ENCODE results near the gene MAP3K2. TPM values are rescaled to one million over a fixed set of nuclear protein-coding genes. Genes with fewer than 3 reads are reported as not detected.

The MAP3K2 gene
- total RNA-seq, 1 donor from 2014 or later, result 61.8 TPM

DNA sequence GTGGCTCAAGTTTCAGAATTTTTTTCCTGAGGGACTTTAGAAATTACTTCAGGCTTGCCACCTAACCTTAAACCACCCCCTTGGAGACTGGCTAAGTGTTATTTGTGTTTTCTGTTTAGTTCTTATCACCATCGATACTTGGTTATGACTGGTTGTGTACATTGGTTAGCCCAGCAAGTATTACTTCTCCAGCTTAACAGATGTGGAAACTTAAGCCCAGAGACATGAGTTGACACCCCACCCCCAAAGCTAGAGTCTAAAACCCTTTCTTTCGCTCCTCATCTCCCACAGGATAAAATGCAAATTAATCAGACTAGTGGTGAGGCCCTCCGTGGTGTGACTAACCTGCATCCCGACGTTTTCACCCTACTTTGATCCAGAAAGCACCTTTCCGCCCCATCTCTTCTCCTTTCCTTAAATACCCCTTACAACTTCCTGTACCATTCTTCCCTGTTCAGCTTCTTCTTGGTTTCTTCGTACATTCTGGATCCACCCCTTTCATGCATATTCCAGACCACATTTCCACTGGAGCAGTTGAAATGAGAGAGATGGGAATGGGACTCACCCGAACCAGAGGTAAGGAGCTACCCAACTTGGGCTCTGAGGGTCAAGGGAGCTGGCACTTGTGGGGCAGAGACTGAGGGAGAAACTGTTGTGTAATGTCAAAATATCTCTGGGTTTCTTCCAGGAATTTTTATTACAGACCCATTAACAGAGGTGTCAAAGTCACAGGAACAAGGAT, 819 bp upstream of the MAP3K2 start:
- intact Hi-C loops (cut with micrococcal nuclease), result loop anchor here (1.0 to 5.0 kb wide), 10 partner anchors 10 to 731 kb away; partner anchors contain the start of genes BIN1, GYPC, IWS1 and POLR2D

DNA sequence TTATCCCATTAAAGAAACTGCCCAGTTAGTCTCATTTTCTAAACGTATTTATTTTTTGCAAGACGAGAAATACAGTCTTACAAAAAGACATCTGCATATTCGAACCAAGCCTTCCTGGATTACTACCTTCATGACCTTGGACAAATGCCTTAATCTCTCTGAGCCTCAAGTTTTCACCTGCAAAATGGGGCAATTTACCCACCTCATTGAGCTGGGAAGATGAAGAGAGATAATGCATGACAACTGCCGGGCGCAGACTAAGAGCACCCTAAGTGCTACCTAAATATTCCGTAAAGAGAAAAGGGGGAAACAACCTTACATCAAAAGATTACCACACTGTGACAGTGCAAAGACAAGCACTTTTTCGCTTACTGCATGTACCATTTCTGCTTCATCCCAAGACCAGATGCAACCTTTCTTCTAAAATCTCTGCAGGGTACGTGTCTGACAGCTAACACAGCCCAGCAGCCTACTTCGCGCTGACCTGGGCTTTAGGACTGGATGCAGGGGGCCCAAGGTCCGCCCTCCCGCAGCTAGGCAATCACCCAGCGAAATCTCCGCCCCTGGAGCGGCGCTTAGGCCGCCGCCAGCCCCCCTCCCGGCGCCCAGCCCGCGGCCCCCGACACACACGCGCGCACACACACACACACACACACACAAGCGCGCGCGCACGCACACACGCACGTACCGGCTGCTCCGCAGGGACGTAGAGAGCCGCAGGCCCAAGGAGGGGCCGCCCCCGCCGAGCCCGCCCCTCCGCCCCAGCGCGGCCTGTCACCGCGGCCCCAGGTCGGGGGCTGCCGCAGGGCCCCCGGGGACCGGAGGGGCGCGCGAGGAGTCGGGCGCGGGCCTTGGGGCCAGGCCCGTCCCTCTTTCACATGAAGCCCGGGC, 766 bp downstream of the MAP3K2 start:
- intact Hi-C loops (cut with micrococcal nuclease), result loop anchor here (1.0 to 5.0 kb wide), 8 partner anchors 32 to 730 kb away; partner anchors contain the start of genes BIN1, ERCC3, GYPC and SFT2D3

DNA sequence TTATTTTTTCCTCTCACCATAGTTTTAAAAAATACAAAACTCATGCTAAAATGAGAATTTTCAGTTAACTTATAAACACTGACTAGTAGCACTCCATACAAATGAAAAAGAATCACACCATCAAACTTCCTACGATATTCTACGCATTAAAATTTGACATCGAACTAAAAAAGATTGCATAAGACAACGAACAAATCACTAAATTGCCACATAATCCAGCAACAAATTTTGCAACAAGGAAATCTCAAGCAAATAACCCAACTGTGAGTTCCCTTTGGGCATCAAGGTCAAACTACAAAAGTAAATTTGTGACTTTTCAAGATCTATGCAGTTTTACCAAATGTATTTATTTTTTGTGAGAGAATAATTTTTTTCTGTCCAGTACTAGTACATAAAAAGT, 1.5 kb downstream of the MAP3K2 start:
- intact Hi-C loops (cut with micrococcal nuclease), result loop anchor here (1.0 to 5.0 kb wide), 5 partner anchors 177 to 729 kb away; partner anchors contain the start of genes BIN1 and GYPC

DNA sequence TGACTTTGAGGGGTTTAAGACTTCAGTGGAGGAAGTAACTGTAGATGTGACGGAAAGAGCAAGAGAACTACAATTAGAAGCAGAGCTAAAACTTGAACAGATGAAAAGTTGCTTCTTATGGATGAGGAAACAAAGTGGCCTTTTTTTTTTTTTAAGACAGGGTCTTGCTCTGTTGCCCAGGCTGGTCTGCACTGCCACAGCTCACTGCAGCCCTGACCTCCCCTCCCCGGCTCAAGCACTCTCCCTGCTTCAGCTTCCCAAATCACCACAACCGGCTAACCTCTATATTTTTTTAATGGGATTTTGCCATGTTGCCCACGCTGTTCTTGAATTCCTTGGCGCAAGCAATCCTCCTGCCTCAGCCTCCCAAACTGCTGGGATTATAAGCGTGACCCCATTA, 3.2 kb downstream of the MAP3K2 start:
- intact Hi-C loops (cut with micrococcal nuclease), result no loop called here

DNA sequence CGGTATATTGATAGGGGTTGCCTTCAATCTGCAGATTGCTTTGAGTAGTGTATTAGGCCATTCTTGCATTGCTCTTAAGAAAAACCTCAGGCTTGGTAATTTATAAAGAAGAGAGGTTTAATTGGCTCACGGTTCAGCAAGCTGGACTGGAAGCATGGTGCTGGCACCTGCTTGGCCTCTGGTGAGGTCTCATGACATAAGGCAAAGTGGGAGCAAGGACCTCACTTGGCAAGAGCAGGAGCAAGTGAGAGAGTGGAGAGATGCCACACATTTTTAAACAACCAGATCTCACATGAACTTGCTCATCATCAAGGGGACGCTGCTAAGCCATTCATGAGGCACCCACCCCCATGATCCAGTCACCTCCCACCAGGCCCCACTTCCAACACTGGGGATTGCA, 4.9 kb downstream of the MAP3K2 start:
- intact Hi-C loops (cut with micrococcal nuclease), result no loop called here

DNA sequence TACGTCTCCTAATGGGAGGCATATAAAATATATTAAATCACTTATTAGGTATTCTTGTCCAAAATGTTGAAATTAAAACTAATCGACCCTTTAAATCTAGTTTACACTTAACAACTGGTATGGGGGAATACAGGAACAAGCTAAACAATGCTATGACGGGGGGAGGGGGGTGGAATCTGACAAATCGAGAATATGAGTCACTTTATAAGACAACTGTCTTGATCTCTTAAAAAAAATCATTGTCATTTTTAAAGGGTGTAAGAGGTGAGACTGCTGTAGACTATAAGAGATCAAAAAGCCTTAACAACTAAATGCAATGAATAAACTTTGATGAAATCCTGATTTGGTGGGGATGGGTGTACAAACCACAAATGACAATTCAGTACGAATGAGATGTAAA, 6.0 kb downstream of the MAP3K2 start:
- intact Hi-C loops (cut with micrococcal nuclease), result no loop called here

DNA sequence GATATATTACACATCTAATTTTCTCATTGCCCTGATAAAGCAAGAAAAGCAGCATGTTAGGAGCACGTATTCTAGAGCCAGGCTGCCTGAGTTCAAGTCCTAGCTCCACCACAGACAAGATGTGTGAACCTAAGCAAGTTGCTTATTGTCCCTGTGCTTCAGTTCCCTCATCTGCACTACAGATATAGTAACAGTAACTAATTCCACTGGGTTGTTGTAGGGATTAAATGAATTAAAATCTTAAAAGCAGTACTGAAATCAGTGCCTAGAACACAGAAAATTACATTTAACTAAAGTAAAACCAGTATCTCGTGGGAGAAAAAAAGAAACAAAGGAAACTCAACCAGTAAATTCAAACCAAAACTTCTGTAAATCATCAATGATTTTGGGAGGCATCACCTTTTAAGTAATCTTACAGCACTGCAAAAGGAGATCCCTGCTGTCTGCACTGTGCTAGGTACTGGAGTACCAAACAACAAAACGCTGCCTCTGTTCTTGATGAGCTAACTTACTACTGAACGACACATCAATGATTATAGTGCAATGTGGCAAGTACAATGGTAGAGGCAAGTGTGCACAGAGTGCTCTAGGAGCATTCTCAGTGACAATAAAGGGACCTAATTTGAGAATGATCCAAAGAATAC, 7.9 kb downstream of the MAP3K2 start:
- intact Hi-C loops (cut with micrococcal nuclease), result no loop called here

DNA sequence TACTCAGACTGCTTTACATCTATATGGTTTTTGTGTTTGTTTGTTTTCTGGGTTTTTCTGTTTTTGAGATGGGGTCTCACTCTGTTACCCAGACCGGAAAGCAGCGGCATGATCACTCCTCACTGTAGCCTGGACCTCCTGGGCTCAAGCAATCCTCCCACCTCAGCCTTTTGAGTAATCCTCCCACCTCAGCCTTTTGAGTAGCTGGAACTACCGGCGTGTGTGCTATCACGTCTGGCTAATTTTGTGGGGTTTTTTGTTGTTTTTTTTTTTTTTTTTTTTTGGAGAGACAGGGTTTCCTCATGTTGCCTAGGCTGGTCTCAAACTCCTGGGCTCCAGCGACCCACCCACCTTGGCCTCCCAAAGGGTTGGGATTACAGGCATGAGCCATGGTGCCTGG, 9.1 kb downstream of the MAP3K2 start:
- intact Hi-C loops (cut with micrococcal nuclease), result no loop called here

DNA sequence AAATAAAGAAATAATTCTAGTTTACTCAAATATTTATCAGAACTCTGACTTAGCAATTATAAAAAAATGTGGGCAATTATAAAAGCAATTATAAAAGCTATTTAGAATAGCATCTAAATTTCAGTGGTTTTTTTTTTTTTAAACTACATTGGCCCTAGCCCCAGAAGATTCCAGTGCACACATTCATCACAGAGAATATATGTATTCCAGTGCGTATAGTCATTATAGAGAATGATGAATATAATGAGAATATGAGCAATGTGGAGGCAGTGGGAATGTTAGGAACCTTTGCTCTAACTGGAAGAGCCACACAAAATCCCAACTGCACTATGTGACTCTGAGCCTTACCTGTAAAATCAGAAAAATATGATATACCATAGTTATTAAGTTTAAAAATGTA, 10.5 kb downstream of the MAP3K2 start:
- intact Hi-C loops (cut with micrococcal nuclease), result no loop called here

DNA sequence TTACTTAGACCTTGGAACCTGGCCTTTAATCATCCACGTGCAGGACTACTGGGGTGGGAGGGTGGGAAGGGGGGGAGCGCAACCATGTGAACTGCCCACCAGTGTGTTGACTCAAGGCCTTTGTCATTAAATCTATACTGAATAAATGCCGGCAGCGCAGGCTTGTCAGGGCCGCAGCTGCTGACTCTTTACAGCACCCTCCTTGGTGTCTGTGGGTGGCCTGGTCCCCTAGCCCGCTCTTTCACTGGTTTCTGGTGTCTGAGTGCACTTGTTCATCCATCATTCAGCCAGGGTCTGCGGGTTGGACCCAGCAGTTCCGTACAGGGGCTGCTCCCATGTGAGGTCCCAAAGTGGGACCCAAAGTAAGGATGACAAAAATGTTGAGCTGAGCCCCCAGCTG, 11.5 kb downstream of the MAP3K2 start:
- intact Hi-C loops (cut with micrococcal nuclease), result no loop called here

DNA sequence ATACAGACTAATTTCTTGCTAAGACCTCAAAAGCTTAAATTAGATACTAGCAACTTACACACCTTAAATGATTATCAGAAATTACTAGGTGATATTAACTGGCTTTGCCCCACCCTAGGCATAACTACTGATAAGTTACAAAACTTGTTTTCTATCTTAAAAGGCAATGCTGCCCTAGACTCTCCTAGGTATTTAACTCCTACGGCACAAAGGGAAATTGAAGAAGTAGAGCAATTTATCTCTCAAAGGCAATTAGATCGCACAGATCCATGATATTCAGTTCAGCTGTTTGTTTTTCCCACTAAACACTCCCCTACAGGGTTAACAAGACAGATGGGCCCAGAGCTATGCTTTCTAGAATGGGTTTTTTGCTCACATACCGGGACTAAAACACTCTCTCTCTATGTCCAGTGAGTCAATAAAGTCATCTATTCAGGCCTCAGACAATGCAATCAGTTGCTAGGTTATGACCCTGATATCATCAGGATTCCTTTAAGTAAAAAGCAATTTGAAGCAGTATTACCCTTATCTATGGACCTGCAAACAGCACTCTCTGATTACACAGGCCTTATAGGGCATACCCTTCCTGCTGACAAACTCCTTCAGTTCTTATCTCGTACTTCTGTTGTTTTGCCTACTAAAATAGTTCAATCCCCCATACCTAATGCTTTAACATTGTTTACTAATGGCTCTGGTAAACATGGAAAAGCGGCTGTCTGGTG, 14.3 kb downstream of the MAP3K2 start:
- intact Hi-C loops (cut with micrococcal nuclease), result no loop called here

DNA sequence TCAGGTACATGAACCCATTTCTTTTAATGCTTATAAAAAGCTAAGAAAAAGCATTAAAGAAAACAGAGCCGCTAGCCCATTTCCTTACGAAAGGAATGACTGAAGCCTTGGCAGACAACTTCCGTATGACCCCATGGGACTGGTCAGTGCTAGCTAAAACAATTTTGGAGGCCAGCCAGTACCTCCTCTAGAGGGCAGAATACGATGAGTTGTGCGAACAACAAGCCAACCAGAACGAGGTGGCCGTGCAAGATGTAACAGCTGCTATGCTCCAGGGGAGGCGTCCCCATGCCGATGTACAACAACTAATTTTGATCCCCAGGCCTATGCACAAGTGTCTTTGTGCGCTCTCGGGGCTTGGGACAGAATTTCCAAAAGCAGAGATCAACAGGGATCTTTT, 16.7 kb downstream of the MAP3K2 start:
- intact Hi-C loops (cut with micrococcal nuclease), result no loop called here

DNA sequence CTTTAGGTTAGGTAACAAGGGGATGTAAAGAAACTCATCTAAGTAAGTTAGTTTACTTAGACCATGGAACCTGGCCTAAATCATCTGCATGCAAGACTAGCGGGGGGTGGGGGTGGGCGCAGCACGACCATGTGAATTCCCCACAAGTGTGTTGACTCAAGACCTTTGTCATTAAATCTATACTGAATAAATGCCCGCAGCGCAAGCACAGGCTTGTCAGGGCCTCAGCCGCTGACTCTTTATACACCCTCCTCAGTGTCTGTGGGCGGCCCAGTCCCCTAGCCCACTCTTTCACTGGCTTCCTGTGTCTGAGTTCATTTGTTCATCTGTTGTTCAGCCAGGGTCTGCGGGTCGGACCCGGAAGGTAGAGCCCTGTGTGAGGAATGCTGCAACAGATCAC, 17.8 kb downstream of the MAP3K2 start:
- intact Hi-C loops (cut with micrococcal nuclease), result no loop called here

DNA sequence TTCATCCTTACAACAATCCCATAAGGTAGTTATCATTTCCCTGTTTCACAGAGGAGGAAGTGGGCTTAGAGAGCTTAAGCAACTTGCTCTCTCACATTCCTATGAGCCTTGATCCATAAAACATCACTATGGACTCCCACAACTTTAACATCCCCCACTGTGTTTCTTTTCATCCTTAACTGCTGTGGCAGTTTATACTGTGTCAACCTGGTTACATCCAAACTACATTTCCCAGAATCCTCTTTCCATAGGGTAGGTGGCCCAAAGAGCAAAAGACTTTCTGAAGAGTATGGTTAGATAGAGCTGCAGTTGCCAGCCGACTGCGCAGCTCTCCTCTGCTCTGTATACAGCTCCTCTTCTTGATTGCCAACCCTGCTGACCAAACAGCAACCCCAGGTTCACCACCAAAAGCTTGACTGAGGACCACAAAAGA, 22.5 kb downstream of the MAP3K2 start:
- intact Hi-C loops (cut with micrococcal nuclease), result no loop called here

DNA sequence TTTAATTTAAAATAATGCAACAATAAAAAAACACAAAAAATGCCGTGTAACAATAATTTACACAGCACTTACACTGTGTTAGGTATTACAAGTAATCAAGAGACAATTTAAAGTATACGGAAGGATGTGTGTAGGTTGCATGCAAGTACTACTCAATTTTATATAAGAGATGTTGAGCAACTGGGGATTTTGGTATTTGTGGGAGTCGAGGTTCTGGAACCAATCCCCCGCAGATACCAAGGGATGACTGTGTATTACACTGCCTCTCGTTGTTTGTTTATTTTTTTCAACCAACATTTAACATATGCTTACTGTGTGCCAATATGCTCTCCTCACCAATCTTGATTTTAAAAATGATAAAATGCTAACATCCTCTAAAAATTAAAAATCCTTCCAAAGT, 24.8 kb downstream of the MAP3K2 start:
- intact Hi-C loops (cut with micrococcal nuclease), result no loop called here

DNA sequence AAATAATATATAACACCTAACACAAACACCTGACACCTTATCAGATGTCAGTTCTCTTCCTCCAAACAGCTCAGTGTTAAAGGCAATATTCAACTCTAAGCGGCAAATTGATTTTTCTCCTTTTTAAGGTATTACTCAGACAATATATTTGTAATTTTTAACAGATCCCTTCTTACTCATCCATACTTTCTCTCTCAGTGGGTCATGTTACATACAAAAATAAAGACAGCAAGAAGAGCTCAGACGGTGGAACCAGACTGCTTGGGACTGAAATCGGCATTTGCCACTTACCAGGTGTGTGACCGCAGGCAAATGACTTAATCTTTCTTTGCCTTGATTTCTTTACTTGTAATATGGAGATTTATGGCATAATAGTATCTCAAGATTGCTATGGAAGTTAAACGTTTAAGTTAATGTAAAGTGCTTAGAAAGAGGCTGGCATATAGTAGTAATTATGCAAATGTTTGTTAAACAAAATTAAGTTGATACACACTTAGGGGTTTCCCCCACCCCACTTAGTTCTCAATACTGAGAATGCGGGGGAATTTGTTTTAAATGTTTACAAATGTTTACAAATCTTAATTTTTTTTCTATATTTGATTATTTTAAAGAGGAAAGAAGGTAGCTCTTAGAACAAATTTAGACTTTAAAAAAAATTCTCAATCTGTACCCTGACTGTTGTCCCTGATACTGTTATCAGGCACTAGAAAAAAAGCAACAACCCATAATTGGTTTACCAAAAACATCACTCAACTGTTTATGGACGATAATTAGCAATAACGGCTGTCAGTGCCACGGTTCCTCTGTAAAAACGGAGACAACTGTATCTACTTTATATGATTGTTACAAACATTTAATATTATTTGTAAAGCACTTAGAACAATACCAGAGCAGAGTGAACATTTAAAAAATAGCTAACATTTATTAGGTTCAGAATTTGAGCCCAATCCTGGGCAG, 25.6 kb downstream of the MAP3K2 start:
- intact Hi-C loops (cut with micrococcal nuclease), result no loop called here

DNA sequence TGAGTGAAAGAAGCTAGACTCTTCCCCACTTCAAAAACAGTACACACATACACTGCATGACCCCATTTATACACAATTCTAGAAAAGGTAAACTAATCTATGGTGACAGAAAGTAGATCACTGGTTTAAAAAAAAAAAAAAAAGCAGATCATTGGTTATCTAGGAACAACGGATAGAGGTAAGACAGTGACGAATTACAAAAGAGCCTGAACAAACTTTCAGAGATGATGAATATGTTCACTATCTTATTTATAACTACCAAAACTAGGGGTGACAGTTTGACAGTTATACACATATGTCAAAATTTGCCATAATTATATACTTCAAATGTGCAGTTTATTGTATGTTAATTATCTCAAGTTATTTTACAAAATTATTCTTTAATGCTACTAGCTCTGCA, 27.5 kb downstream of the MAP3K2 start:
- intact Hi-C loops (cut with micrococcal nuclease), result no loop called here

DNA sequence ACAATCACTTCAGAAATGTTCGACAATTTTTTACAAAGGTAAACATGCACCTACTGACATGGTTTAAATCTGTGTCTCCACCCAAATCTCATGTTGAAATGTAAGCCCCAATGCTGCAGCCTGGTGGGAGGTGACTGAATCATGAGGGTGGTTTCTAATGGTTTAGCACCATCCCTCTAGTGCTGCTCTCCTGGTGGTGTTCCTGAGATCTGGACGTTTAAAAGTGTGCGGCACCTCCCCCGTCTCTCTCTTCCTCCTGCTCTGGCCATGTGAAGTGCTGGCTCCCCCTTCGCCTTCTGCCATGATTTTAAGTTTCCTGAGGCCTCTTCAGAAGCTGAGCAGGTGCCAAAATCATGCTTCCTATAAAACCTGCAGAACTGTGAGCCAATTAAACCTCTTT, 28.3 kb downstream of the MAP3K2 start:
- intact Hi-C loops (cut with micrococcal nuclease), result no loop called here

DNA sequence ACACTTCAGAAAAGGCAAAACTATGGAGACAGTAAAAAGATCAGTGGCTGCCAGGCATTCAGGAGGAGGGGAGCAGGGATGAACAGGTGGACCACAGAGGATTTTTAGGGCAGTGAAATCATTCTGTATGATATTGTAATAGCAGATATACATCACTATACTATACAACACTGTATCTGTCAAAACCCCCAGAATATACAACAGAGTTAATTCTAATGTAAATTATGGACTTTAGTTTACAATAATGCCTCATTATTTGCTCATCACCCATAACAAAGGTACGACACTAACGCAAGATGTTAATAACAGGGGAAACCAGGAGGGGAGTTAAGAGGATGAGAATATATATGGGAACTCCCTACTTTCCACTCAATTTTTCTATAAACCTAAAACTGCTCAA, 28.8 kb downstream of the MAP3K2 start:
- intact Hi-C loops (cut with micrococcal nuclease), result no loop called here

DNA sequence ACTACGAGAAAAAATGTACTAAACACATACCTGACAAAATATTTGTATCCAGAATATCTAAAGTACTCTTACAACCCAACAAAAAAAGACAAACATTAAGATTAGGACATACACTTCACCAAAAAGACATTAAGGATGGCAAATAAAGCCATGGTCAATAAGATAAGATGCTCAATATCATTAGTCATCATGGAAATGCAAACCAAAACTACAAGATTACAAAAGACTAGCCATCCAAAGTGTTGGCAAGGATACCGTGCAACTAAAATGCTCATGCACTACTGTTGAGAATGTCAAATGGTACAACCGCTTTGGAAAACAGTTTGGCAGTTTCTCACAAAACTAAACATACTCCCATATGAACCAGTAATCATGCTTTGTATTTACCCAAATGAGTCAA, 29.7 kb downstream of the MAP3K2 start:
- intact Hi-C loops (cut with micrococcal nuclease), result no loop called here
